K562 (cell line): Measurements from ENCODE around the gene MPIG6B. TPM values are rescaled to one million over a fixed set of nuclear protein-coding genes. Genes with fewer than 3 reads are reported as not detected.

Source experiments
- ATF1 ChIP-seq, 2 experiments: fragments of 450-650 bp in 1 of 2; IDR thresholded peaks; 2 replicates each; pipeline ENCODE4 v1.6.1; 2016; ENCODE audit warnings: missing compliant biosample characterization in 1 of 2, missing genetic modification characterization in 1 of 2
- JUN ChIP-seq, 2 experiments: sonication (generic) in 1 of 2; formaldehyde crosslinking in 1 of 2; IDR thresholded peaks; 2 replicates each; pipeline versions ENCODE4 v1.6.1 to v1.8.0; 2012 to 2022; ENCODE audit warnings: borderline replicate concordance in 2 of 2, mild to moderate bottlenecking in 2 of 2, improper control_type of control experiment in 1 of 2, low read depth in 1 of 2, low read length in 1 of 2, missing genetic modification reagents in 1 of 2
- KDM4B ChIP-seq, 2 experiments: fragments of 450-650 bp in 1 of 2; sonication (generic) in 1 of 2; IDR thresholded peaks; 2 replicates each; pipeline ENCODE4 v1.6.1; 2016 to 2017; ENCODE audit warnings: borderline replicate concordance in 2 of 2, antibody characterized with exemption in 1 of 2, low read depth in 1 of 2, mild to moderate bottlenecking in 1 of 2
- NCOA6 ChIP-seq: fragments of 450-650 bp; IDR thresholded peaks from 2 replicates; pipeline ENCODE4 v1.6.1; 2017; ENCODE audit warnings: mild to moderate bottlenecking
- POLR2H ChIP-seq: IDR thresholded peaks from 2 replicates; pipeline ENCODE4 v1.6.1; 2016; ENCODE audit warnings: missing genetic modification characterization, low read depth, mild to moderate bottlenecking, control low read depth, missing compliant biosample characterization, moderate library complexity
- TBL1XR1 ChIP-seq, 2 experiments: IDR thresholded peaks; 2 replicates each; pipeline ENCODE4 v1.6.1; 2012; ENCODE audit warnings: improper control_type of control experiment in 2 of 2, low read length in 2 of 2, mild to moderate bottlenecking in 1 of 2
- polyA plus RNA-seq, 8 experiments: library from polyadenylated mRNA; depleted of rRNA in 4 of 8; stranded (reverse) in 5 of 8; unstranded in 3 of 8; fragments of >200 nt; fragmentation: Nextera tagmentation in 2 of 8; fragmentation: Illumina TruSeq in 1 of 8; extraction: Ambion mirVana in 2 of 8; extraction: Trizol in 1 of 8; gene quantifications; 2 replicates each; pipeline versions ENCODE4 v1.2.1 to v1.2.3, GENCODE V29; 2011 to 2014; ENCODE audit warnings: inconsistent platforms in 1 of 8, missing spikeins in 1 of 8
- total RNA-seq, 7 experiments: library from RNA; depleted of rRNA in 6 of 7; stranded (reverse); fragments of >200 nt in 6 of 7; fragmentation: Illumina TruSeq in 2 of 7; extraction: Trizol in 2 of 7; gene quantifications; 2 replicates each; pipeline versions ENCODE4 v1.2.1 to v1.2.3, GENCODE V29; 2011 to 2021; ENCODE audit warnings: low replicate concordance in 1 of 7
- TF ChIP-seq, protein P1 (sequence below): fragments of 450-650 bp; formaldehyde crosslinking; conservative IDR thresholded peaks from 2 replicates; pipeline ENCODE4 v1.4.0; 2022; ENCODE audit warnings: mild to moderate bottlenecking, missing genetic modification characterization
- TF ChIP-seq, protein P2 (sequence below): fragments of 250-450 bp; sonication (Bioruptor Pico); IDR thresholded peaks from 2 replicates; pipeline ENCODE4 v1.5.0; 2021; ENCODE audit warnings: mild to moderate bottlenecking, moderate library complexity
- TF ChIP-seq, protein P3 (sequence below): sonication (generic); formaldehyde crosslinking; IDR thresholded peaks from 2 replicates; pipeline ENCODE4 v1.8.1; 2023; ENCODE audit warnings: mild to moderate bottlenecking, missing genetic modification reagents
- TF ChIP-seq, protein P4 (sequence below): sonication (generic); formaldehyde crosslinking; IDR thresholded peaks from 2 replicates; pipeline ENCODE4 v1.8.0; 2023; ENCODE audit warnings: mild to moderate bottlenecking, missing genetic modification reagents
- TF ChIP-seq, protein P5 (sequence below): sonication (generic); formaldehyde crosslinking; IDR thresholded peaks from 2 replicates; pipeline ENCODE4 v1.8.0; 2022; ENCODE audit warnings: missing genetic modification reagents, mild to moderate bottlenecking, moderate library complexity, borderline replicate concordance

MPIG6B gene
- total and polyA plus RNA-seq, 9 of the 15 experiments (the other 6 are each of a cell fraction or from before 2014, with no cell fraction given) = 0.11 to 1.2 (median 0.28) TPM; not detected in 1

DNA sequence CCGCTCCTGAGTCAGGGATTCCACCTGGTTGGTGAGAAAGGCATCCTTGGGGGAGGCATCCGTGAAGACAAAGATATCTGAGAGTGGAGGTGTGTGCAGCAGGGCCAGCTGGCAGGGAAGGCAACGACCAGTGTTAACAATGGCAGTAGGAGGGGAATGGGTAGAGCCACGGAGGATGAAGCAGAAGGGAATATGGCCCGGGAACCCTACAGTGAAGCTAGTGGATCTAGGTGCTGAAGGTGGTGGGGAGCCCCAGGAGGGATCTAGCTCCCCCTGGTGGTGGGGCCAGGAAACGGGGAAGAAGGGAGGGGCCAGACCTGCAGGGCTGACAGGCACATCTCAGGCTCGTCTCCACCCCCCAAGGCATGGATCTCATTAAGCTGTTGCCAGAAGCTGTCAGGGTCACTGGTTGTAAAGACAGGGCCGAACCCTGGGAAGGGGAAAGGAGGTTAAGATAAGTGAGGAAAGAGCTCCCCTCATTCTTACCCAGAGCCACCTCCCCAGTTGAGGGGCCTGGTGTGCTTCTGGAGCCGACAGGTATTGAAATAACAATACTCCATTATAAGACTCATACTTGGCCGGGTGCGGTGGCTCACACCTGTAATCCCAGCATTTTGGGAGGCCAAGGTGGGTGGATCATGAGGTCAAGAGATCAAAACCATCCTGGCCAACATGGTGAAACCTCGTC is 46.7 kb downstream of the MPIG6B start (continued):
- TF ChIP-seq, protein P1, sequence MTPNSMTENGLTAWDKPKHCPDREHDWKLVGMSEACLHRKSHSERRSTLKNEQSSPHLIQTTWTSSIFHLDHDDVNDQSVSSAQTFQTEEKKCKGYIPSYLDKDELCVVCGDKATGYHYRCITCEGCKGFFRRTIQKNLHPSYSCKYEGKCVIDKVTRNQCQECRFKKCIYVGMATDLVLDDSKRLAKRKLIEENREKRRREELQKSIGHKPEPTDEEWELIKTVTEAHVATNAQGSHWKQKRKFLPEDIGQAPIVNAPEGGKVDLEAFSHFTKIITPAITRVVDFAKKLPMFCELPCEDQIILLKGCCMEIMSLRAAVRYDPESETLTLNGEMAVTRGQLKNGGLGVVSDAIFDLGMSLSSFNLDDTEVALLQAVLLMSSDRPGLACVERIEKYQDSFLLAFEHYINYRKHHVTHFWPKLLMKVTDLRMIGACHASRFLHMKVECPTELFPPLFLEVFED (CRISPR knock-in tag) = peak; percentile 92
- TF ChIP-seq JUN (IDR thresholded peaks at IDR 0.05; ENCODE audit: borderline replicate concordance, low read depth, low read length) (peak; percentile 89), JUN (CRISPR knock-in tag; IDR thresholded peaks at IDR 0.05; ENCODE audit: borderline replicate concordance) (0 out of 2 replicates have a peak, but pooled peaks have one; percentile 47), KDM4B (IDR thresholded peaks at IDR 0.05; ENCODE audit: borderline replicate concordance in 2 of 2, low read depth in 1 of 2) (peak in 1 of 2 experiments; percentile 91; a peak in 2 of 4 replicates), ATF1 (CRISPR knock-in tag; IDR thresholded peaks at IDR 0.05) (no peak), ATF1 (tag; IDR thresholded peaks at IDR 0.05) (0 out of 2 replicates have a peak, but pooled peaks have one; percentile 30), POLR2H (no peak), NCOA6 (no peak), TBL1XR1 (IDR thresholded peaks at IDR 0.05; ENCODE audit: low read length in 2 of 2) (peak; percentile 66 to 76; a peak in 2 of 4 replicates)
- TF ChIP-seq, protein P2, sequence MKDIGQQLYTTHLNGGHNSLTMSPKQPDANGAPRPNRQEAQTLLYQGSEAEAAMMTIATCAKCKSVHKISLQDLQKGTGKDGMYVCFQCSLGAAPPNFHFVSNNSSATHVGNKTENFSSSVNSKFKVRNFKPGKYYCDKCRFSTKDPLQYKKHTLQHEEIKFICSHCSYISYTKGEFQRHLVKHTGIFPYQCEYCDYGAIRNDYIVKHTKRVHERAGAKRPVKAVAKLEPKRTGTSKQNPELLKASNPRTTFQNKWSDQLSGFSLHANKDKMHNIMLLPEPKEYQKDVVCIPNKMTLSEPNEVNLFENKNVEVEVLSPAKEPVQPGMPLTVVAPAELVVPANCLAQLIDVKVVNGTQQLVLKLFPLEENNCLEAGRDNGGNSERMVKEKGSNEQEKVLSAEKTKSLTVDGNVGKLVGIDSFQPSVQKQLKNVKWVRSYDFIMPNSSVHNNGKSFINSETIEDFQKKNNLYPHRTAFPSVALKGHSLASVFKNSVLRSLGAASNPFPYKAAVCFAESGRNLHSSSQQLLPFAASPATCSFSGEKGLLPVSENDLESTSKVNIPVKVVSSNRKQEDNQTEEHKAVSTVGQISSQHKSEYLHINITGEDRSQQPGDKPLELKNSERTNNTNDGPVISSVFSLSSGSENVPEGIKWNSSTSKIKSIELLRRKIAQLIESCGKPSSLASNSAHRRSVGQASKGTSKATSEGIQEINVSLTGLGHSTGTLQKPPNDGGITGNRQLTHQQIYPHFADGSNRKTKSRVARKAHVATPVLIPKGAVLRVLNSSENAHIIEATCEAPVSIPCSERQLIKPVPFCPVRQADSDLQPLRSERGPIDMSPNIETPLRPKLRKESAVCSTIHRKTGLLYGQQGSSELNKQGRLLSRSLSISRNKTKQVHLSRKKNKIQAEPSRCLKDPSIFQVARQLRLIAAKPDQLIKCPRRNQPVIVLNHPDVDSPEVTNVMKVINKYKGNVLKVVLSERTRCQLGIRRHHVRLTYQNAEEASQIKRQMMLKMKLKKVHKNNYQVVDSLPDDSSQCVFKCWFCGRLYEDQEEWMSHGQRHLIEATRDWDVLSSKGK (CRISPR knock-in tag) = no peak
- TF ChIP-seq, protein P3, sequence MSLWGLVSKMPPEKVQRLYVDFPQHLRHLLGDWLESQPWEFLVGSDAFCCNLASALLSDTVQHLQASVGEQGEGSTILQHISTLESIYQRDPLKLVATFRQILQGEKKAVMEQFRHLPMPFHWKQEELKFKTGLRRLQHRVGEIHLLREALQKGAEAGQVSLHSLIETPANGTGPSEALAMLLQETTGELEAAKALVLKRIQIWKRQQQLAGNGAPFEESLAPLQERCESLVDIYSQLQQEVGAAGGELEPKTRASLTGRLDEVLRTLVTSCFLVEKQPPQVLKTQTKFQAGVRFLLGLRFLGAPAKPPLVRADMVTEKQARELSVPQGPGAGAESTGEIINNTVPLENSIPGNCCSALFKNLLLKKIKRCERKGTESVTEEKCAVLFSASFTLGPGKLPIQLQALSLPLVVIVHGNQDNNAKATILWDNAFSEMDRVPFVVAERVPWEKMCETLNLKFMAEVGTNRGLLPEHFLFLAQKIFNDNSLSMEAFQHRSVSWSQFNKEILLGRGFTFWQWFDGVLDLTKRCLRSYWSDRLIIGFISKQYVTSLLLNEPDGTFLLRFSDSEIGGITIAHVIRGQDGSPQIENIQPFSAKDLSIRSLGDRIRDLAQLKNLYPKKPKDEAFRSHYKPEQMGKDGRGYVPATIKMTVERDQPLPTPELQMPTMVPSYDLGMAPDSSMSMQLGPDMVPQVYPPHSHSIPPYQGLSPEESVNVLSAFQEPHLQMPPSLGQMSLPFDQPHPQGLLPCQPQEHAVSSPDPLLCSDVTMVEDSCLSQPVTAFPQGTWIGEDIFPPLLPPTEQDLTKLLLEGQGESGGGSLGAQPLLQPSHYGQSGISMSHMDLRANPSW (CRISPR knock-in tag) = no peak; the same call in none of the 2 replicates
- TF ChIP-seq, protein P4, sequence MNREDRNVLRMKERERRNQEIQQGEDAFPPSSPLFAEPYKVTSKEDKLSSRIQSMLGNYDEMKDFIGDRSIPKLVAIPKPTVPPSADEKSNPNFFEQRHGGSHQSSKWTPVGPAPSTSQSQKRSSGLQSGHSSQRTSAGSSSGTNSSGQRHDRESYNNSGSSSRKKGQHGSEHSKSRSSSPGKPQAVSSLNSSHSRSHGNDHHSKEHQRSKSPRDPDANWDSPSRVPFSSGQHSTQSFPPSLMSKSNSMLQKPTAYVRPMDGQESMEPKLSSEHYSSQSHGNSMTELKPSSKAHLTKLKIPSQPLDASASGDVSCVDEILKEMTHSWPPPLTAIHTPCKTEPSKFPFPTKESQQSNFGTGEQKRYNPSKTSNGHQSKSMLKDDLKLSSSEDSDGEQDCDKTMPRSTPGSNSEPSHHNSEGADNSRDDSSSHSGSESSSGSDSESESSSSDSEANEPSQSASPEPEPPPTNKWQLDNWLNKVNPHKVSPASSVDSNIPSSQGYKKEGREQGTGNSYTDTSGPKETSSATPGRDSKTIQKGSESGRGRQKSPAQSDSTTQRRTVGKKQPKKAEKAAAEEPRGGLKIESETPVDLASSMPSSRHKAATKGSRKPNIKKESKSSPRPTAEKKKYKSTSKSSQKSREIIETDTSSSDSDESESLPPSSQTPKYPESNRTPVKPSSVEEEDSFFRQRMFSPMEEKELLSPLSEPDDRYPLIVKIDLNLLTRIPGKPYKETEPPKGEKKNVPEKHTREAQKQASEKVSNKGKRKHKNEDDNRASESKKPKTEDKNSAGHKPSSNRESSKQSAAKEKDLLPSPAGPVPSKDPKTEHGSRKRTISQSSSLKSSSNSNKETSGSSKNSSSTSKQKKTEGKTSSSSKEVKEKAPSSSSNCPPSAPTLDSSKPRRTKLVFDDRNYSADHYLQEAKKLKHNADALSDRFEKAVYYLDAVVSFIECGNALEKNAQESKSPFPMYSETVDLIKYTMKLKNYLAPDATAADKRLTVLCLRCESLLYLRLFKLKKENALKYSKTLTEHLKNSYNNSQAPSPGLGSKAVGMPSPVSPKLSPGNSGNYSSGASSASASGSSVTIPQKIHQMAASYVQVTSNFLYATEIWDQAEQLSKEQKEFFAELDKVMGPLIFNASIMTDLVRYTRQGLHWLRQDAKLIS (CRISPR knock-in tag) = no peak
- TF ChIP-seq, protein P5, sequence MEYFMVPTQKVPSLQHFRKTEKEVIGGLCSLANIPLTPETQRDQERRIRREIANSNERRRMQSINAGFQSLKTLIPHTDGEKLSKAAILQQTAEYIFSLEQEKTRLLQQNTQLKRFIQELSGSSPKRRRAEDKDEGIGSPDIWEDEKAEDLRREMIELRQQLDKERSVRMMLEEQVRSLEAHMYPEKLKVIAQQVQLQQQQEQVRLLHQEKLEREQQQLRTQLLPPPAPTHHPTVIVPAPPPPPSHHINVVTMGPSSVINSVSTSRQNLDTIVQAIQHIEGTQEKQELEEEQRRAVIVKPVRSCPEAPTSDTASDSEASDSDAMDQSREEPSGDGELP (CRISPR knock-in tag) = peak; percentile 91
